Type B pancreatic cell (in vitro differentiated cells): ENCODE results near the gene CLMN. TPM values are rescaled to one million over a fixed set of nuclear protein-coding genes. Genes with fewer than 3 reads are reported as not detected.

Experiments
- DNase-seq: peaks from one replicate; pipeline ENCODE4 v3.0.0; 2021; ENCODE audit warnings: mixed read lengths; ENCODE audit not compliant: unreplicated experiment; ENCODE audit errors: extremely low spot score
- H3K27ac Mint-ChIP-seq: 2 replicates; pipeline ENCODE4 v1.8.0; 2021; ENCODE audit warnings: mild to moderate bottlenecking, mixed read lengths
- H3K27me3 Mint-ChIP-seq: 2 replicates; pipeline ENCODE4 v1.8.0; 2021; ENCODE audit warnings: mixed read lengths
- H3K36me3 Mint-ChIP-seq: 2 replicates; pipeline ENCODE4 v1.8.0; 2021; ENCODE audit warnings: mixed read lengths
- H3K4me1 Mint-ChIP-seq: one replicate; pipeline ENCODE4 v1.8.0; 2021; ENCODE audit warnings: mixed read lengths; ENCODE audit not compliant: unreplicated experiment
- H3K4me3 Mint-ChIP-seq: 2 replicates; pipeline ENCODE4 v1.8.0; 2021; ENCODE audit warnings: mild to moderate bottlenecking, mixed read lengths
- H3K9me3 Mint-ChIP-seq: 2 replicates; pipeline ENCODE4 v1.8.0; 2021; ENCODE audit warnings: mixed read lengths
- CTCF ChIP-seq: fragments of 200-600 bp; sonication (generic); conservative IDR thresholded peaks from 2 replicates; pipeline ENCODE4 v1.5.0; 2021; ENCODE audit warnings: antibody characterized with exemption, mild to moderate bottlenecking
- total RNA-seq: library from RNA; stranded (reverse); gene quantifications from 2 replicates; pipeline ENCODE4 v1.2.1, GENCODE V29; 2021; ENCODE audit warnings: low replicate concordance

CLMN gene
- total RNA-seq, 1 donor from 2014 or later: 23.0 TPM

GRCh38 chr14:95229749-95230148 is 90.0 kb downstream of the CLMN start:
- DNase-seq: no peak
- no peak overlapping the region for H3K4me3 Mint-ChIP-seq
- H3K27ac Mint-ChIP-seq: no peak overlapping the region
- no peak for TF ChIP-seq CTCF
- H3K36me3 Mint-ChIP-seq: no peaks in the 10 kb centered on the region
- H3K4me1 Mint-ChIP-seq: peaks cover 27% of the 10 kb centered on the region
- no peaks in the 10 kb centered on the region for H3K9me3 Mint-ChIP-seq
- no peaks in the 10 kb centered on the region for H3K27me3 Mint-ChIP-seq

GRCh38 chr14:95228240-95228639 is 91.5 kb downstream of the CLMN start:
- no peak overlapping the region for H3K27ac Mint-ChIP-seq
- H3K4me3 Mint-ChIP-seq: no peak overlapping the region

GRCh38 chr14:95227279-95227860 is 92.3 kb downstream of the CLMN start:
- Mint-ChIP-seq H3K4me1 (peaks cover 28% of the 10 kb centered on the region), H3K36me3 (no peaks in the 10 kb centered on the region), H3K27ac (no peak overlapping the region)

More at GRCh38 chr14:95228240-95228639, 91.5 kb downstream of the CLMN start:
- no peaks in the 10 kb centered on the region for H3K36me3 Mint-ChIP-seq
- no peak for DNase-seq
- no peaks in the 10 kb centered on the region for H3K9me3 Mint-ChIP-seq
- H3K27me3 Mint-ChIP-seq: no peaks in the 10 kb centered on the region
- no peak for TF ChIP-seq CTCF
- peaks cover 27% of the 10 kb centered on the region for H3K4me1 Mint-ChIP-seq

GRCh38 chr14:95226801-95227200 is 92.9 kb downstream of the CLMN start:
- H3K27me3 Mint-ChIP-seq: no peaks in the 10 kb centered on the region
- no peaks in the 10 kb centered on the region for H3K36me3 Mint-ChIP-seq
- H3K4me3 Mint-ChIP-seq: no peak overlapping the region
- no peaks in the 10 kb centered on the region for H3K9me3 Mint-ChIP-seq
- no peak overlapping the region for H3K27ac Mint-ChIP-seq
- no peak for DNase-seq
- peaks cover 28% of the 10 kb centered on the region for H3K4me1 Mint-ChIP-seq
- no peak for TF ChIP-seq CTCF

More at GRCh38 chr14:95227279-95227860, 92.3 kb downstream of the CLMN start:
- Mint-ChIP-seq H3K4me3 (peak overlapping the region; percentile 11), H3K9me3 (no peaks in the 10 kb centered on the region), H3K27me3 (no peaks in the 10 kb centered on the region)
- no peak for DNase-seq
- TF ChIP-seq CTCF: no peak

GRCh38 chr14:95225251-95225887 is 94.3 kb downstream of the CLMN start:
- Mint-ChIP-seq H3K27me3 (no peaks in the 10 kb centered on the region), H3K9me3 (no peaks in the 10 kb centered on the region), H3K4me1 (peaks cover 39% of the 10 kb centered on the region), H3K4me3 (no peak overlapping the region), H3K36me3 (no peaks in the 10 kb centered on the region), H3K27ac (no peak overlapping the region)
- TF ChIP-seq CTCF: no peak
- DNase-seq: no peak
